ENCODE measurements around the gene SREBF2. TPM values are rescaled to one million over a fixed set of nuclear protein-coding genes. Genes with fewer than 3 reads are reported as not detected.

SREBF2 gene
- total and polyA plus RNA-seq, 2 of the 8 experiments (the other 6 are each of a cell fraction or from before 2014, with no cell fraction given), result 125 to 144 TPM

GRCh38 chr22:41822317-41823057 lies 10.4 kb upstream of the SREBF2 start:
- H3K9ac ChIP-seq (replicated peaks in 1 of 4; ENCODE audit: extremely low read depth in 1 of 4, low read depth in 3 of 4, low read length in 3 of 4), result no peak overlapping the region
- ChIA-PET POLR2A (ENCODE audit: partially characterized antibody) (interaction anchor here (0.8 to 1.7 kb wide), 4 partner anchors 9 to 124 kb away, joined by 3 to 5 read pairs (median 4); partner anchors contain the start of genes CCDC134 and CENPM), CTCF (ENCODE audit: partially characterized antibody) (interaction anchor here (0.6 to 1.7 kb wide), 11 partner anchors 10 to 136 kb away, joined by 3 to 7 read pairs (median 3); partner anchors contain the start of gene SREBF2)
- H2AFZ ChIP-seq (ENCODE audit: low read length), result no peak overlapping the region
- H3K9me3 ChIP-seq (ENCODE audit: insufficient read depth in 2 of 2, low read depth in 1 of 2, low read length in 1 of 2), result no peaks in the 10 kb centered on the region
- peak in 2 of 3 experiments; percentile 36 to 57; a peak in 2 of 4 replicates for TF ChIP-seq CTCF (IDR thresholded peaks at IDR 0.05; ENCODE audit: control extremely low read depth in 1 of 3, insufficient read depth in 1 of 3, low read depth in 1 of 3, low read length in 3 of 3)
- TF ChIP-seq KDM1A (IDR thresholded peaks at IDR 0.05; ENCODE audit: borderline replicate concordance, low read length), result peak; percentile 54; the same call in 1 of the 2 replicates
- TF ChIP-seq TAF1 (IDR thresholded peaks at IDR 0.05; ENCODE audit: low read depth, low read length), result no peak
- TF ChIP-seq RAD21 (IDR thresholded peaks at IDR 0.05 in 1 of 2, conservative IDR thresholded peaks at IDR 0.05 in 1 of 2; ENCODE audit: low read depth in 2 of 2, low read length in 2 of 2), result peak; percentile 67 to 77
- no peak overlapping the region for H4K91ac ChIP-seq (replicated peaks; ENCODE audit: insufficient read length, low read length)
- no peak overlapping the region for H3K27ac ChIP-seq (ENCODE audit: low read depth, low read length)
- no peaks in the 10 kb centered on the region for H3K79me2 ChIP-seq (ENCODE audit: control insufficient read depth in 1 of 2, insufficient read depth in 2 of 2, low read length in 2 of 2)
- H3K56ac ChIP-seq (replicated peaks; ENCODE audit: insufficient read length, low read depth, low read length), result no peak overlapping the region
- no peak overlapping the region for H3K4me2 ChIP-seq (ENCODE audit: insufficient read depth in 1 of 2, low read depth in 2 of 2, low read length in 2 of 2)
- H3K18ac ChIP-seq (ENCODE audit: extremely low read depth, low read length), result no peak overlapping the region
- H3K79me1 ChIP-seq (ENCODE audit: low read depth, low read length), result peaks cover 5% of the 10 kb centered on the region
- no peak overlapping the region for H2BK5ac ChIP-seq (ENCODE audit: low read depth, low read length)
- no peaks in the 10 kb centered on the region for H3K23me2 ChIP-seq (ENCODE audit: low read depth, low read length)
- H3K4ac ChIP-seq (replicated peaks; ENCODE audit: insufficient read length, low read depth, low read length), result no peak overlapping the region
- no peak overlapping the region for H2BK15ac ChIP-seq (ENCODE audit: low read length)
- no peak overlapping the region for H4K8ac ChIP-seq (ENCODE audit: extremely low read depth, insufficient read depth, low read length)
- no peak overlapping the region for H2BK20ac ChIP-seq (ENCODE audit: low read length)
- no peak overlapping the region for H4K5ac ChIP-seq (ENCODE audit: insufficient read length, low read depth, low read length)
- no peak overlapping the region for H2BK12ac ChIP-seq (ENCODE audit: low read depth, low read length)
- peak; percentile 81 for FAIRE-seq
- H3K36me3 ChIP-seq (ENCODE audit: control insufficient read depth in 2 of 4, insufficient read depth in 4 of 4, low read length in 3 of 4), result peaks cover 0 to 4% (median 3%) of the 10 kb centered on the region in 4 experiments; a peak in 3 of 8 replicates
- H3K27me3 ChIP-seq (replicated peaks in 1 of 4; ENCODE audit: control insufficient read depth in 3 of 4, extremely low read depth in 1 of 4, insufficient read depth in 3 of 4, low read length in 3 of 4), result no peaks in the 10 kb centered on the region; a peak in 1 of 7 replicates
- no peak overlapping the region for H2BK120ac ChIP-seq (replicated peaks; ENCODE audit: low read depth, low read length)
- no peak for DNase-seq (ENCODE audit: low read depth in 1 of 2, low spot score in 2 of 2)
- no peak overlapping the region for H2AK5ac ChIP-seq (ENCODE audit: low read depth, low read length)
- H3K14ac ChIP-seq (ENCODE audit: insufficient read length), result no peak overlapping the region
- H4K20me1 ChIP-seq (replicated peaks in 1 of 2; ENCODE audit: control insufficient read depth in 1 of 2, insufficient read depth in 2 of 2, low read length in 2 of 2), result peaks cover 0 to 8% of the 10 kb centered on the region in 2 experiments
- WGBS, 2 experiments (ENCODE audit: extremely low coverage in 1 of 2, insufficient coverage in 1 of 2, insufficient read length in 1 of 2, insufficient replicate concordance in 2 of 2, low coverage in 1 of 2, low lambda C conversion rate in 2 of 2, missing lambda C conversion rate in 1 of 2), result 75% methylated on average over 3 of the region's 3 CpGs; no CpG with 5 or more reads in 1 of the 2 experiments
- no peak overlapping the region for H3K23ac ChIP-seq (ENCODE audit: insufficient read length)
- H3K4me3 ChIP-seq (ENCODE audit: extremely low read depth in 1 of 4, insufficient read depth in 2 of 4, low read depth in 3 of 4, low read length in 4 of 4), result no peak overlapping the region
- H3K4me1 ChIP-seq (replicated peaks in 1 of 4; ENCODE audit: control insufficient read depth in 3 of 4, insufficient read depth in 4 of 4, low read length in 3 of 4), result peaks cover 2 to 11% (median 6%) of the 10 kb centered on the region in 4 experiments

Measured in H1 (cell line).